ENCODE measurements around the gene GTF2H4. TPM values are rescaled to one million over a fixed set of nuclear protein-coding genes. Genes with fewer than 3 reads are reported as not detected.

The GTF2H4 gene
- total RNA-seq, 1 donor = 2.8 TPM

GRCh38 chr6:30879684-30880427 lies 28.2 kb upstream of the GTF2H4 start:
- Histone ChIP-seq H3K4me1 (ENCODE audit: insufficient read depth, low read length) (peaks cover 20% of the 10 kb centered on the region), H3K27me3 (ENCODE audit: insufficient read depth, low read length) (peaks cover 4% of the 10 kb centered on the region), H3K4me3 (ENCODE audit: low read length) (no peak overlapping the region), H3K9me3 (ENCODE audit: low read depth, low read length) (no peaks in the 10 kb centered on the region)

DNA sequence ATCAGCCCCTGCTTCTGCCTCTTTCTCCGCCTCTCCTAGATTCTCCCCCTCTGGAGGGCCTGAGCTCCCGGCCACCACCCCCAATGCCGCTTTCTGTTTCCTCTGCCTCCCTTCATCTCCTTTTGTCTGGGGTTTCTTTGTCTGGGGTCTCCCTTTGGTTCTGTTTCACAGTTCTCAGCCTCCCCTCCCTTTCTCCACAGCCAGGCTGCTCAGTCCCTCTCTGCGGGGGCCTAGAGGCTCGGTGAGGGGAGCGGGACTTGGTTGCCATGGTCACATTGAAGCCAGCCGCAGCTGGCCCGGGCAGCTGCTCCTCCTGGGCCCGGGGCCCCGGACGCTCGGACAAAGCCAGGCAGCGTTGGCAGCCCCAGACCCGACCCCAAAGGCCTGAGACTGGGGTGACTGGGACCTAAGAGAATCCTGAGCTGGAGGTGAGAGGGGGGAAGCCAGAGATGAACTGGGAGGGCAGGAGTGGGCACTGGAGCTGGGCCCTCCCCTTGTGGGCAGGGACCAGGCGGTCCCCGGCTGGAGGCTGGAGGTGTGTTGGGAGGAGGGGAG lies 27.2 kb upstream of the GTF2H4 start:
- no peak overlapping the region for H3K4me3 ChIP-seq (ENCODE audit: low read length)
- peaks cover 29% of the 10 kb centered on the region for H3K4me1 ChIP-seq (ENCODE audit: insufficient read depth, low read length)
- peaks cover 7% of the 10 kb centered on the region for H3K27me3 ChIP-seq (ENCODE audit: insufficient read depth, low read length)
- H3K9me3 ChIP-seq (ENCODE audit: low read depth, low read length) = no peaks in the 10 kb centered on the region

GRCh38 chr6:30881392-30882203 lies 26.4 kb upstream of the GTF2H4 start:
- peaks cover 38% of the 10 kb centered on the region for H3K4me1 ChIP-seq (ENCODE audit: insufficient read depth, low read length)
- no peaks in the 10 kb centered on the region for H3K9me3 ChIP-seq (ENCODE audit: low read depth, low read length)
- peaks cover 10% of the 10 kb centered on the region for H3K27me3 ChIP-seq (ENCODE audit: insufficient read depth, low read length)
- H3K4me3 ChIP-seq (ENCODE audit: low read length) = no peak overlapping the region

DNA sequence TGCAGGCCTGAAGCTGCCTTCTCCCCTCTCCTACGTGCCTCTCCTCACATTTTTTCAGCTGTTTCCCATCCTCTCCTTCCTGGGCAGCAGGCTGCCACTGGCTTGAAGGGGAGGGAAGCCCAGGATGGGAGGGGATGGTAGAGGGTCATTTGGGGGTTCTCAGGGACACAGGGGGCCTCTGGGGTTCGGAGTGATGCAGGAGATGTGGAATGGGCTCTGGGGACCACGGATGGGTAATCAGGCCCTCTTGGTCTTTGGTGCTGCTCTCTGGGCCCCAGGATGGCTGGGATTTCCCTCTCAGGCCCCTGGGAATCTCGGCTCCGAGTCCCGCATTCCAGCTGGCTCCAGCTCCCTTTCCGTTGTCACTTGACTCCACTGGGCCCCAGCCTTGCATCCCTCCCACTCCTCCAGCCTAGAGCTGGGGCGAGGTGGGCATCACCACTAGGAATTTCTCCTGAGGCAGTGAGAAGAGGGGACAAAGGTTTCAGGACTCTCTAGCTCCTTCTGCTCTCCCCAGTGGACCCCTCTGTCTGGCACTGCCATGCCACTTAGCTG lies 25.7 kb upstream of the GTF2H4 start:
- Histone ChIP-seq H3K4me1 (ENCODE audit: insufficient read depth, low read length) (peaks cover 36% of the 10 kb centered on the region), H3K4me3 (ENCODE audit: low read length) (no peak overlapping the region), H3K27me3 (ENCODE audit: insufficient read depth, low read length) (peaks cover 12% of the 10 kb centered on the region), H3K9me3 (ENCODE audit: low read depth, low read length) (no peaks in the 10 kb centered on the region)

- Histone ChIP-seq H3K4me1 (ENCODE audit: insufficient read depth, low read length) (peaks cover 28% of the 10 kb centered on the region), H3K4me3 (ENCODE audit: low read length) (no peak overlapping the region), H3K27me3 (ENCODE audit: insufficient read depth, low read length) (peaks cover 12% of the 10 kb centered on the region), H3K9me3 (ENCODE audit: low read depth, low read length) (no peaks in the 10 kb centered on the region)
Measured at GRCh38 chr6:30882759-30883684, 25.0 kb upstream of the GTF2H4 start.

GRCh38 chr6:30883685-30884520 lies 24.1 kb upstream of the GTF2H4 start, which contains the start of gene DDR1:
TSS of gene DDR1 (plus strand) at chr6:30884519. CDS start at chr6:30888730, 4,211 bp downstream.
- peak within 1 kb of the TSS; percentile 26 for H3K4me3 ChIP-seq (ENCODE audit: low read length)
- H3K27me3 ChIP-seq (ENCODE audit: insufficient read depth, low read length) = peaks cover 12% of the 10 kb centered on the region
- H3K4me1 ChIP-seq (ENCODE audit: insufficient read depth, low read length) = peaks cover 28% of the 10 kb centered on the region
- H3K9me3 ChIP-seq (ENCODE audit: low read depth, low read length) = no peaks in the 10 kb centered on the region

GRCh38 chr6:30884521-30885480 lies 23.2 kb upstream of the GTF2H4 start:
- no peaks in the 10 kb centered on the region for H3K9me3 ChIP-seq (ENCODE audit: low read depth, low read length)
- H3K4me1 ChIP-seq (ENCODE audit: insufficient read depth, low read length) = peaks cover 28% of the 10 kb centered on the region
- peaks cover 12% of the 10 kb centered on the region for H3K27me3 ChIP-seq (ENCODE audit: insufficient read depth, low read length)
- peak overlapping the region; percentile 26 for H3K4me3 ChIP-seq (ENCODE audit: low read length)

DNA sequence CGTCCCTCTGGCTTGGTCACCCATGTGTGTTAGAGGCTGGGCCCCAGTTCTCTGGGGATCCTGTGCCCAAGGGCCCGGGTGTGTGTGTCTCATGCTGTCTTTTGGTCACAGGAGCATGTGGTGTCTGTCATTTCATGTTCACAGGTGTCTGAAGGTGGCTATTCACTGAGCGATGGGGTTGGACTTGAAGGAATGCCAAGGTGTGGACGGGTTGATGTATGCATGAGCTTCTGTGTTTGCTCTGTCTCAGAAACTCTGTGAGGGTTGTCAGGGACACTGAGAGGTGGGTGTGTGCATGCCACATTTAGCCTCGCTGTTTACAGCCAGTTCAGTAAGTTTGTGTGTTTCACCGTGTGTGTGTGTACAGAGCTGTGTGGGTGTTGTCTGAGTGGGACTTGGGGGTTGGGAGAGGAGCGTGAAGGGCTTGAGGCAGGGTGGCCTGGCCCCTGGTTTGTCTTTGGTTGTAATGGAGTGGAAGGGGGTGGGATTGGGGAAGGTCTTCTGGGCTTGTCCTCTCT lies 22.5 kb upstream of the GTF2H4 start:
- Histone ChIP-seq H3K4me1 (ENCODE audit: insufficient read depth, low read length) (peaks cover 28% of the 10 kb centered on the region), H3K27me3 (ENCODE audit: insufficient read depth, low read length) (peaks cover 12% of the 10 kb centered on the region), H3K9me3 (ENCODE audit: low read depth, low read length) (no peaks in the 10 kb centered on the region), H3K4me3 (ENCODE audit: low read length) (no peak overlapping the region)

GRCh38 chr6:30885999-30886896 lies 21.8 kb upstream of the GTF2H4 start:
- Histone ChIP-seq H3K4me3 (ENCODE audit: low read length) (no peak overlapping the region), H3K4me1 (ENCODE audit: insufficient read depth, low read length) (peaks cover 28% of the 10 kb centered on the region), H3K27me3 (ENCODE audit: insufficient read depth, low read length) (peaks cover 12% of the 10 kb centered on the region), H3K9me3 (ENCODE audit: low read depth, low read length) (no peaks in the 10 kb centered on the region)

DNA sequence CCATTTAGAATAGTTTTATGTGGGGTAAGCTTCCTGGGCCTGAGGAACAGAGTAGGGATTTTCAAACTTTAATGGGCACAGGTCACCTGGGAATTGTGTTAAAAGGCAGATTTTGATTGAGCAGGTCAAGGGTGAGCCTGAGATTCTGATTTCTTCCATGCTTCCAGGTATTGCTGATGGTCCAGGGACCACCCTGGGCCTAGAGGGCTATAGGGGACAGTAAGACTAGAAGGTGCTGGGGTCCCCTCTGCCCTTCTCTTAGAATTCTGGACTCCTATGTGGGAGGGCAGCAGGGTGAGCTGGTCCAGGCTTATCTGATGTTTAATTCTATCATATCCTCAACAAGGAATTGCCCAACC lies 21.1 kb upstream of the GTF2H4 start:
- H3K9me3 ChIP-seq (ENCODE audit: low read depth, low read length) = no peaks in the 10 kb centered on the region
- H3K27me3 ChIP-seq (ENCODE audit: insufficient read depth, low read length) = peaks cover 12% of the 10 kb centered on the region
- H3K4me1 ChIP-seq (ENCODE audit: insufficient read depth, low read length) = peaks cover 28% of the 10 kb centered on the region
- H3K4me3 ChIP-seq (ENCODE audit: low read length) = no peak overlapping the region

DNA sequence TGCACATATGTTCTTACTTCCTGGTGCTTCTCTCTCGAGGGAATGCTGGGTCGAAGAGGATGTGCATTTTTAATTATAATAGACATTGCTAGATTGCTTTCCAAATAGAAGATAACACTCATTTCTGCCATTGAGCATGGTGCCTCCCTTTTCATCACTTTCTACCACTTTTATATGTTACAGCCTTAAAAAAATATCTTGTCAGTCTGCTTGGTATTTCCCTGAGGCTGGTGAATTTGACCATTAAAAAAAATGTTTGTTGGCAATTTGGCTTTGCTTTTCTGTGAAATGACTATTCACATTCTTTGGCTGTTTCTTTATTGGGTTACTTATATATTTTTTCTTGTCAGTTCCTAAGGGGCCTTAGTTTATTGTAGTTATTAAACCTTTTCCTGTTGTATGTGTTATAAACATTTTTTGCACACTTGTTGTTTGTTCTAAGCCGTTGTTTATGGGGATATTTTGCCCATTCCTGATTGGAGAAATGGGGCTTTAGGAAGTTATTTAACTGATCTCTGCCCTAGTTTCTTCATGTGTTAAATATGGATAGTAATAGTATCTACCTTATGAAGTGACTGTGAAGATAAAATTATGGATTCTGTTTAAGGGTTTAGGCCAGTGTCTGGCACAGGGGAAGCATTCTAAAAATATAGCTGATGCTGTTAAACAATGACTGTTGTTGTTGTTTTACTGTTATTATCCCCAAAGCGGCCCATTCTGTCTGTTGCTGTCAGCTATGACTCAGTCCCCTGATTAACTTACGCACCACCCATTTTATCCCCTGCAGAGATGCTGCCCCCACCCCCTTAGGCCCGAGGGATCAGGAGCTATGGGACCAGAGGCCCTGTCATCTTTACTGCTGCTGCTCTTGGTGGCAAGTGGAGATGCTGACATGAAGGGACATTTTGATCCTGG lies 19.8 kb upstream of the GTF2H4 start:
- H3K9me3 ChIP-seq (ENCODE audit: low read depth, low read length) = no peaks in the 10 kb centered on the region
- peaks cover 12% of the 10 kb centered on the region for H3K27me3 ChIP-seq (ENCODE audit: insufficient read depth, low read length)
- no peak overlapping the region for H3K4me3 ChIP-seq (ENCODE audit: low read length)
- H3K4me1 ChIP-seq (ENCODE audit: insufficient read depth, low read length) = peaks cover 28% of the 10 kb centered on the region

Measured in mononuclear cell (primary cell).